Small intestine (tissue), 7 donors: Measurements from ENCODE around the gene PHACTR2. TPM values are rescaled to one million over a fixed set of nuclear protein-coding genes. Genes with fewer than 3 reads are reported as not detected.

Experiments
- DNase-seq, 2 donors: peaks; one replicate each; pipeline versions ENCODE4 v3.0.0 to v3.0.0-alpha.2; 2013
- FAIRE-seq: peaks from 2 replicates; lab custom pipeline; 2012; peaks lifted over from hg19 to GRCh38; lab: Jason Lieb, UNC
- H3K27ac ChIP-seq, 3 donors: one replicate each; pipeline ENCODE4 v1.5.1; 2013; ENCODE audit warnings: low read length in 2 of 3, mild to moderate bottlenecking in 2 of 3, control low read depth in 1 of 3, inconsistent platforms in 1 of 3, low read depth in 1 of 3, moderate library complexity in 1 of 3
- H3K27me3 ChIP-seq, 3 donors: one replicate each; pipeline ENCODE4 v1.6.1; 2013; ENCODE audit warnings: low read length in 3 of 3, inconsistent platforms in 1 of 3; ENCODE audit not compliant: control insufficient read depth in 3 of 3, insufficient read depth in 3 of 3
- H3K36me3 ChIP-seq, 3 donors: one replicate each; pipeline ENCODE4 v1.6.1; 2013; ENCODE audit warnings: low read length in 3 of 3, inconsistent platforms in 1 of 3, low read depth in 1 of 3, mild to moderate bottlenecking in 1 of 3, moderate library complexity in 1 of 3; ENCODE audit not compliant: control insufficient read depth in 3 of 3, insufficient read depth in 2 of 3
- H3K4me1 ChIP-seq, 3 donors: one replicate each; pipeline ENCODE4 v1.6.1; 2013; ENCODE audit warnings: low read length in 2 of 3, inconsistent platforms in 1 of 3, low read depth in 1 of 3, mild to moderate bottlenecking in 1 of 3, moderate library complexity in 1 of 3; ENCODE audit not compliant: control insufficient read depth in 3 of 3, insufficient read depth in 2 of 3
- H3K4me3 ChIP-seq, 3 donors: one replicate each; pipeline ENCODE4 v1.5.1; 2013; ENCODE audit warnings: low read length in 3 of 3, control low read depth in 1 of 3, inconsistent platforms in 1 of 3, low read depth in 1 of 3, mild to moderate bottlenecking in 1 of 3, moderate library complexity in 1 of 3
- H3K9me3 ChIP-seq, 2 donors: one replicate each; pipeline ENCODE4 v1.6.1; 2013; ENCODE audit warnings: low read depth in 1 of 2, low read length in 1 of 2; ENCODE audit not compliant: control insufficient read depth in 2 of 2, insufficient read depth in 1 of 2
- WGBS, 3 donors: extraction: QIAGEN DNeasy Blood & Tissue Kit; methylation state at CpG; one replicate each; pipeline ENCODE4 v1.1.7; 2013; 5-methylcytosine and 5-hydroxymethylcytosine counted together
- polyA plus RNA-seq, 4 donors: library from polyadenylated mRNA; stranded (reverse) in 3 of 4; unstranded in 1 of 4; fragments of 200-250 nt in 3 of 4; fragments of 120-200 nt in 1 of 4; gene quantifications; one replicate each; pipeline versions ENCODE4 v1.2.1 to v1.2.3, GENCODE V29; 2013
- donor health status: healthy with polysubstance abuse.
- donor health status: control.
- donor health status: control.
- donor health status: Bipolar disorder and iron deficiency.
- donor health status: healthy.

PHACTR2 gene
- polyA plus RNA-seq, 4 donors, result 6.8 to 26.0 (median 8.6) TPM

- FAIRE-seq (no peak), DNase-seq (no peak)
- no peaks in the 10 kb centered on the region for H3K36me3 ChIP-seq
Measured at GRCh38 chr6:143878272-143878760, 200.6 kb downstream of the PHACTR2 start.

GRCh38 chr6:143880412-143880811, 202.6 kb downstream of the PHACTR2 start:
- FAIRE-seq, result no peak
- Histone ChIP-seq H3K9me3 (peaks cover 0 to 9% of the 10 kb centered on the region in 2 donors), H3K36me3 (no peaks in the 10 kb centered on the region), H3K27me3 (no peaks in the 10 kb centered on the region), H3K4me3 (no peak overlapping the region), H3K4me1 (no peaks in the 10 kb centered on the region), H3K27ac (no peak overlapping the region)
- WGBS, 3 donors, result 84 to 95% (median 93%) methylated on average over 2 of the region's 2 CpGs
- no peak for DNase-seq

More at GRCh38 chr6:143878272-143878760, 200.6 kb downstream of the PHACTR2 start:
- 80 to 98% (median 93%) methylated on average over 1 to 3 of the region's 3 CpGs for WGBS, 3 donors
- peaks cover 0 to 15% of the 10 kb centered on the region in 2 donors for H3K9me3 ChIP-seq
- no peaks in the 10 kb centered on the region for H3K4me1 ChIP-seq
- H3K4me3 ChIP-seq, result no peak overlapping the region
- no peaks in the 10 kb centered on the region for H3K27me3 ChIP-seq
- no peak overlapping the region for H3K27ac ChIP-seq

Other genes with a start within 250 kb of the PHACTR2 start
- gene ADAT2, start 227.3 kb upstream of the PHACTR2 start, polyA plus RNA-seq, result 10 to 100 TPM in 1 of 4 donors, 1 to 10 TPM in 2, under 1 TPM in 1; 0.81 to 31.6 (median 2.8) TPM
- 10 to 100 TPM in 1 of 4 donors, 1 to 10 TPM in 3; 6.2 to 25.2 (median 8.9) TPM for gene PEX3, start 227.2 kb upstream of the PHACTR2 start, polyA plus RNA-seq
- 100 to 1,000 TPM in 1 of 4 donors, 10 to 100 TPM in 3; 22.8 to 173 (median 43.7) TPM for gene FUCA2, start 166.2 kb upstream of the PHACTR2 start, polyA plus RNA-seq
- gene LTV1, start 165.4 kb downstream of the PHACTR2 start, polyA plus RNA-seq, result 10 to 100 TPM; 17.3 to 25.7 (median 21.2) TPM
- under 1 TPM in 1 of 4 donors, not detected in 3; 0.09 TPM for gene ZC2HC1B, start 186.5 kb downstream of the PHACTR2 start, polyA plus RNA-seq